H1 (cell line): ENCODE data around the gene OR10G7. TPM values are rescaled to one million over a fixed set of nuclear protein-coding genes. Genes with fewer than 3 reads are reported as not detected.
A peak's percentile ranks its signal among the peaks of the same experiment; 100 is the strongest.

ENCODE experiments used
- CBX5 ChIP-seq: fragments of 300-800, 300-1000 bp; sonication (generic); IDR thresholded peaks from 2 replicates; pipeline ENCODE4 v1.7.1; 2016; ENCODE audit warnings: antibody characterized with exemption, low read length, low read depth
- EZH2 ChIP-seq: fragments of 200-600 bp; sonication (generic); IDR thresholded peaks from 2 replicates; pipeline ENCODE4 v1.7.1; 2012; ENCODE audit warnings: low read depth, mild to moderate bottlenecking, moderate library complexity, low read length, inconsistent platforms; ENCODE audit not compliant: severe bottlenecking
- FOSL1 ChIP-seq: IDR thresholded peaks from 2 replicates; pipeline ENCODE4 v1.6.1; 2011; ENCODE audit warnings: mild to moderate bottlenecking, low read depth, low read length, moderate library complexity; ENCODE audit not compliant: insufficient read depth
- HDAC2 ChIP-seq, 2 experiments: fragments of 300-600 bp in 1 of 2; sonication (generic) in 1 of 2; IDR thresholded peaks; 2 replicates each; pipeline ENCODE4 v1.6.1; 2011 to 2012; ENCODE audit warnings: low read depth in 2 of 2, low read length in 2 of 2, mild to moderate bottlenecking in 2 of 2, moderate library complexity in 2 of 2, borderline replicate concordance in 1 of 2, inconsistent platforms in 1 of 2
- JUN ChIP-seq: IDR thresholded peaks from 2 replicates; pipeline ENCODE4 v1.6.1; 2011; ENCODE audit warnings: low read depth, mild to moderate bottlenecking, improper control_type of control experiment, low read length
- KDM1A ChIP-seq: fragments of 200-600, 300-600 bp; sonication (generic); IDR thresholded peaks from 2 replicates; pipeline ENCODE4 v1.7.1; 2016; ENCODE audit warnings: mild to moderate bottlenecking, low read length, borderline replicate concordance
- POU5F1 ChIP-seq: IDR thresholded peaks from 2 replicates; pipeline ENCODE4 v1.6.1; 2011; ENCODE audit warnings: low read depth, mild to moderate bottlenecking, low read length, moderate library complexity
- RAD21 ChIP-seq, 2 experiments: IDR thresholded peaks in 1 of 2; conservative IDR thresholded peaks in 1 of 2; 2 replicates each; pipeline ENCODE4 v1.6.1; 2011; ENCODE audit warnings: low read depth in 2 of 2, low read length in 2 of 2, improper control_type of control experiment in 1 of 2, inconsistent platforms in 1 of 2, mild to moderate bottlenecking in 1 of 2, moderate library complexity in 1 of 2
- SAP30 ChIP-seq: fragments of 300-600 bp; sonication (generic); IDR thresholded peaks from 2 replicates; pipeline ENCODE4 v1.7.1; 2012; ENCODE audit warnings: low read length, moderate library complexity, mild to moderate bottlenecking, inconsistent platforms; ENCODE audit not compliant: insufficient read depth, insufficient replicate concordance
- SIN3A ChIP-seq, 2 experiments: IDR thresholded peaks in 1 of 2; conservative IDR thresholded peaks in 1 of 2; 2 replicates each; pipeline ENCODE4 v1.6.1; 2011 to 2012; ENCODE audit warnings: low read length in 2 of 2, improper control_type of control experiment in 1 of 2, low read depth in 1 of 2, mild to moderate bottlenecking in 1 of 2
- SRF ChIP-seq: IDR thresholded peaks from 2 replicates; pipeline ENCODE4 v1.6.1; 2011; ENCODE audit warnings: mild to moderate bottlenecking, low read depth, low read length, moderate library complexity
- polyA plus RNA-seq, 7 experiments: library from polyadenylated mRNA; depleted of rRNA in 3 of 7; stranded (reverse) in 5 of 7; unstranded in 2 of 7; fragments of >200 nt in 5 of 7; fragments of 200-250 nt in 2 of 7; gene quantifications; 1 replicate in 5 of 7; 2 replicates in 1 of 7; 4 replicates in 1 of 7; pipeline versions ENCODE4 v1.2.1 to v1.2.3, GENCODE V29; 2011 to 2013; ENCODE audit warnings: missing spikeins in 2 of 7, mixed read lengths in 2 of 7
- total RNA-seq: library from RNA; stranded (reverse); fragmentation: NEBNext Ultra II Directional; extraction: Animal tissue kit (Norgen Biotek cat#: 25700); gene quantifications from 2 replicates; pipeline ENCODE4 v1.2.1, GENCODE V29; 2021
- TF ChIP-seq, protein P1 (sequence below), 3 experiments: IDR thresholded peaks; 1 replicate in 2 of 3; 2 replicates in 1 of 3; pipeline versions ENCODE4 v1.5.1 to v1.6.1; 2011; ENCODE audit warnings: low read length in 3 of 3, mild to moderate bottlenecking in 3 of 3, inconsistent platforms in 2 of 3, low read depth in 1 of 3, moderate library complexity in 1 of 3; ENCODE audit not compliant: insufficient read depth in 1 of 3; ENCODE audit errors: control extremely low read depth in 1 of 3
- TF ChIP-seq, protein P2 (sequence below): IDR thresholded peaks from 2 replicates; pipeline ENCODE4 v1.6.1; 2011; ENCODE audit warnings: low read depth, mild to moderate bottlenecking, low read length; ENCODE audit not compliant: insufficient read depth

OR10G7 gene
- total and polyA plus RNA-seq, 2 of the 8 experiments (the other 6 are each of a cell fraction or from before 2014, with no cell fraction given): not detected

- TF ChIP-seq SRF (no peak), EZH2 (no peak), HDAC2 (IDR thresholded peaks at IDR 0.05; ENCODE audit: borderline replicate concordance in 1 of 2, low read depth in 2 of 2, low read length in 2 of 2) (0 out of 4 replicates have a peak, but pooled peaks of 1 of the 2 experiments have one; percentile 18), JUN (no peak), KDM1A (no peak), CBX5 (no peak), POU5F1 (no peak), RAD21 (IDR thresholded peaks at IDR 0.05 in 1 of 2, conservative IDR thresholded peaks at IDR 0.05 in 1 of 2; ENCODE audit: low read depth in 2 of 2, low read length in 2 of 2) (peak; percentile 72 to 82), SIN3A (conservative IDR thresholded peaks at IDR 0.05 in 1 of 2, IDR thresholded peaks at IDR 0.05 in 1 of 2; ENCODE audit: low read depth in 1 of 2, low read length in 2 of 2) (peak in 1 of 2 experiments; percentile 56; a peak in 1 of 4 replicates), SAP30 (no peak), FOSL1 (no peak)
- TF ChIP-seq, protein P1, sequence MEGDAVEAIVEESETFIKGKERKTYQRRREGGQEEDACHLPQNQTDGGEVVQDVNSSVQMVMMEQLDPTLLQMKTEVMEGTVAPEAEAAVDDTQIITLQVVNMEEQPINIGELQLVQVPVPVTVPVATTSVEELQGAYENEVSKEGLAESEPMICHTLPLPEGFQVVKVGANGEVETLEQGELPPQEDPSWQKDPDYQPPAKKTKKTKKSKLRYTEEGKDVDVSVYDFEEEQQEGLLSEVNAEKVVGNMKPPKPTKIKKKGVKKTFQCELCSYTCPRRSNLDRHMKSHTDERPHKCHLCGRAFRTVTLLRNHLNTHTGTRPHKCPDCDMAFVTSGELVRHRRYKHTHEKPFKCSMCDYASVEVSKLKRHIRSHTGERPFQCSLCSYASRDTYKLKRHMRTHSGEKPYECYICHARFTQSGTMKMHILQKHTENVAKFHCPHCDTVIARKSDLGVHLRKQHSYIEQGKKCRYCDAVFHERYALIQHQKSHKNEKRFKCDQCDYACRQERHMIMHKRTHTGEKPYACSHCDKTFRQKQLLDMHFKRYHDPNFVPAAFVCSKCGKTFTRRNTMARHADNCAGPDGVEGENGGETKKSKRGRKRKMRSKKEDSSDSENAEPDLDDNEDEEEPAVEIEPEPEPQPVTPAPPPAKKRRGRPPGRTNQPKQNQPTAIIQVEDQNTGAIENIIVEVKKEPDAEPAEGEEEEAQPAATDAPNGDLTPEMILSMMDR (IDR thresholded peaks at IDR 0.05; ENCODE audit: control extremely low read depth in 1 of 3, insufficient read depth in 1 of 3, low read depth in 1 of 3, low read length in 3 of 3): peak; percentile 68 to 89 (median 82)
- TF ChIP-seq, protein P2, sequence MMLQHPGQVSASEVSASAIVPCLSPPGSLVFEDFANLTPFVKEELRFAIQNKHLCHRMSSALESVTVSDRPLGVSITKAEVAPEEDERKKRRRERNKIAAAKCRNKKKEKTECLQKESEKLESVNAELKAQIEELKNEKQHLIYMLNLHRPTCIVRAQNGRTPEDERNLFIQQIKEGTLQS: no peak
These were observed 28.6 kb upstream of the OR10G7 start (continued) for GRCh38 chr11:124069429-124070401.
